Thyroid gland (tissue), 4 donors: Measurements from ENCODE around the gene FBXL17.

Experiments
- CTCF ChIP-seq, 6 experiments: fragments of 200-600 bp in 3 of 6; fragments of 450-650 bp in 3 of 6; sonication (generic) in 3 of 6; IDR thresholded peaks; one replicate each; pipeline ENCODE4 v1.5.1; 2016 to 2019; ENCODE audit warnings: antibody characterized with exemption in 6 of 6, mild to moderate bottlenecking in 2 of 6, inconsistent platforms in 1 of 6, moderate library complexity in 1 of 6
- POLR2A ChIP-seq, 2 donors: fragments of 450-650 bp; IDR thresholded peaks; one replicate each; pipeline ENCODE4 v1.6.1; 2017; ENCODE audit warnings: antibody characterized with exemption in 2 of 2, mild to moderate bottlenecking in 2 of 2, moderate library complexity in 1 of 2

DNA sequence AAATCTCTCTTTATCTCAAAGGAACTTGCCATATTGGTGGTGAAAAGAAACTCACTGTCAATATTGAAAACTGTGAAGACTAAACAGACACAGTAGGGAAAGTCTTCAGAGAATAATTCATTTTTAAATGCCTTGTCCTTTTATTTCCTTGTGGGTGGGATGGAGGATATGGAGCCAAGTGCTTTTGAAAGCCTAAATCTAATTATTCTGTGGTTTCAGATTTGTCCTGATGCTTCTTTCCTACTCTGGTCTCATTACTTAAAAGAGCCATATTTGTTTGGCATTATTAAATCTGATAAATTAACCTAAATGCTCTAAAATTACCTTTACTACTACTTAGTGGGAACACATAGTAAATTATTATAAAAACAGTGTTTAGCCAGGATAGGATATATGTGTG lies 452.8 kb downstream of the FBXL17 start:
- TF ChIP-seq CTCF (IDR thresholded peaks at IDR 0.05) (no peak), POLR2A (IDR thresholded peaks at IDR 0.05) (no peak)
